ENCODE results near the gene DNAH14. TPM values are rescaled to one million over a fixed set of nuclear protein-coding genes. Genes with fewer than 3 reads are reported as not detected.

Gene DNAH14
- total and polyA plus RNA-seq, 2 of the 8 experiments (the other 6 are each of a cell fraction or from before 2014, with no cell fraction given): 8.4 to 40.7 TPM

DNA sequence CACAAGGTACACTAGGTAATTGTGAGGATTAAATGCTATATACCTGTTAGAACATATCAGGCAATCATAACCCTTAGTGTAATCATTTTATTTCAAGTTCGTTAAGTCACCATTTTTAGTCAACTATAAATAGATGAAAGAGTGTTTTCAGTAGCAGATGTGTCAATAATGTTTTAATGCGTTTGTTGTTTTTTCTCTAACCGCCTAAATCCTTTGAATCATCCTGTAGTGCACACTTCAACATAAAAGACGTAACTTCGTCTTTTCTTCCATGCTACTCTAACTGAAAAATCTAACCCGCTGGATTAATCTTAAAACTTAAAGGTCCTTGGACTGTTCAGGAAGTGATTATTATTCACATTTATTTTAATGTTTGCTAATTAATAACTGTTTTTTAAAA, 505.6 kb downstream of the DNAH14 start:
- H3K9ac ChIP-seq (replicated peaks in 1 of 4; ENCODE audit: extremely low read depth in 1 of 4, low read depth in 3 of 4, low read length in 3 of 4): no peak overlapping the region
- no peak overlapping the region for H3K23ac ChIP-seq (ENCODE audit: insufficient read length)
- H3K18ac ChIP-seq (ENCODE audit: extremely low read depth, low read length): no peak overlapping the region
- no peak overlapping the region for H3K56ac ChIP-seq (replicated peaks; ENCODE audit: insufficient read length, low read depth, low read length)
- H4K8ac ChIP-seq (ENCODE audit: extremely low read depth, insufficient read depth, low read length): no peak overlapping the region
- TF ChIP-seq PHF8 (conservative IDR thresholded peaks at IDR 0.05; ENCODE audit: low read depth, low read length) (no peak), SRF (IDR thresholded peaks at IDR 0.05; ENCODE audit: low read depth, low read length) (no peak), JUND (IDR thresholded peaks at IDR 0.05; ENCODE audit: low read length) (no peak), SP2 (IDR thresholded peaks at IDR 0.05; ENCODE audit: low read length) (no peak), CEBPB (IDR thresholded peaks at IDR 0.05; ENCODE audit: low read depth, low read length) (no peak), RBBP5 (IDR thresholded peaks at IDR 0.05; ENCODE audit: borderline replicate concordance, low read depth, low read length) (no peak), MAX (IDR thresholded peaks at IDR 0.05) (no peak), E2F6 (IDR thresholded peaks at IDR 0.05) (no peak)
- TF ChIP-seq, protein P1, sequence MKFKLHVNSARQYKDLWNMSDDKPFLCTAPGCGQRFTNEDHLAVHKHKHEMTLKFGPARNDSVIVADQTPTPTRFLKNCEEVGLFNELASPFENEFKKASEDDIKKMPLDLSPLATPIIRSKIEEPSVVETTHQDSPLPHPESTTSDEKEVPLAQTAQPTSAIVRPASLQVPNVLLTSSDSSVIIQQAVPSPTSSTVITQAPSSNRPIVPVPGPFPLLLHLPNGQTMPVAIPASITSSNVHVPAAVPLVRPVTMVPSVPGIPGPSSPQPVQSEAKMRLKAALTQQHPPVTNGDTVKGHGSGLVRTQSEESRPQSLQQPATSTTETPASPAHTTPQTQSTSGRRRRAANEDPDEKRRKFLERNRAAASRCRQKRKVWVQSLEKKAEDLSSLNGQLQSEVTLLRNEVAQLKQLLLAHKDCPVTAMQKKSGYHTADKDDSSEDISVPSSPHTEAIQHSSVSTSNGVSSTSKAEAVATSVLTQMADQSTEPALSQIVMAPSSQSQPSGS (IDR thresholded peaks at IDR 0.05; ENCODE audit: low read length): no peak
- no peak overlapping the region for H2BK12ac ChIP-seq (ENCODE audit: low read depth, low read length)
- H4K91ac ChIP-seq (replicated peaks; ENCODE audit: insufficient read length, low read length): no peak overlapping the region
- ChIA-PET CTCF (ENCODE audit: partially characterized antibody) (interaction anchor here (0.7 kb wide), 1 partner anchor 137 kb away, joined by 4 read pairs; no protein-coding TSS in a partner anchor), POLR2A (ENCODE audit: partially characterized antibody) (no interaction called here)
- H3K23me2 ChIP-seq (ENCODE audit: low read depth, low read length): no peaks in the 10 kb centered on the region
- H2BK15ac ChIP-seq (ENCODE audit: low read length): no peak overlapping the region
- H2AK5ac ChIP-seq (ENCODE audit: low read depth, low read length): no peak overlapping the region
- H3K27ac ChIP-seq (ENCODE audit: low read depth, low read length): no peak overlapping the region
- H4K20me1 ChIP-seq (replicated peaks in 1 of 2; ENCODE audit: control insufficient read depth in 1 of 2, insufficient read depth in 2 of 2, low read length in 2 of 2): no peaks in the 10 kb centered on the region
- no peak overlapping the region for H3K14ac ChIP-seq (ENCODE audit: insufficient read length)
- no peak overlapping the region for H3K4ac ChIP-seq (replicated peaks; ENCODE audit: insufficient read length, low read depth, low read length)
- H3K4me2 ChIP-seq (ENCODE audit: insufficient read depth in 1 of 2, low read depth in 2 of 2, low read length in 2 of 2): no peak overlapping the region
- H3K79me2 ChIP-seq (ENCODE audit: control insufficient read depth in 1 of 2, insufficient read depth in 2 of 2, low read length in 2 of 2): no peaks in the 10 kb centered on the region
- 0 out of 8 replicates have a peak, but pooled peaks cover 0 to 5% (median 0%) of the 10 kb centered on the region in 4 experiments for H3K36me3 ChIP-seq (ENCODE audit: control insufficient read depth in 2 of 4, insufficient read depth in 4 of 4, low read length in 3 of 4)
- no peak overlapping the region for H2BK20ac ChIP-seq (ENCODE audit: low read length)
- WGBS, 2 experiments (ENCODE audit: extremely low coverage in 1 of 2, insufficient coverage in 1 of 2, insufficient read length in 1 of 2, insufficient replicate concordance in 2 of 2, low coverage in 1 of 2, low lambda C conversion rate in 2 of 2, missing lambda C conversion rate in 1 of 2): 75% methylated on average over 6 of the region's 6 CpGs; no CpG with 5 or more reads in 1 of the 2 experiments
- no peak overlapping the region for H2BK5ac ChIP-seq (ENCODE audit: low read depth, low read length)
- no peak overlapping the region for H4K5ac ChIP-seq (ENCODE audit: insufficient read length, low read depth, low read length)
- no peak overlapping the region for H2BK120ac ChIP-seq (replicated peaks; ENCODE audit: low read depth, low read length)
- peaks cover 0 to 10% of the 10 kb centered on the region in 2 experiments; a peak in 3 of 4 replicates for H3K9me3 ChIP-seq (ENCODE audit: insufficient read depth in 2 of 2, low read depth in 1 of 2, low read length in 1 of 2)
- H2AFZ ChIP-seq (ENCODE audit: low read length): no peak overlapping the region
- FAIRE-seq: no peak
- no peak overlapping the region for H3K4me3 ChIP-seq (ENCODE audit: extremely low read depth in 1 of 4, insufficient read depth in 2 of 4, low read depth in 3 of 4, low read length in 4 of 4)
- H3K4me1 ChIP-seq (replicated peaks in 1 of 4; ENCODE audit: control insufficient read depth in 3 of 4, insufficient read depth in 4 of 4, low read length in 3 of 4): no peaks in the 10 kb centered on the region; a peak in 1 of 7 replicates
- H3K27me3 ChIP-seq (replicated peaks in 1 of 4; ENCODE audit: control insufficient read depth in 3 of 4, extremely low read depth in 1 of 4, insufficient read depth in 3 of 4, low read length in 3 of 4): no peaks in the 10 kb centered on the region
- no peaks in the 10 kb centered on the region for H3K79me1 ChIP-seq (ENCODE audit: low read depth, low read length)
- no peak for DNase-seq (ENCODE audit: low read depth in 1 of 2, low spot score in 2 of 2)

Measured in H1 (cell line).